Panc1 (cell line): ENCODE results near the gene DOCK4. TPM values are rescaled to one million over a fixed set of nuclear protein-coding genes. Genes with fewer than 3 reads are reported as not detected.

Source experiments
- ATAC-seq: fragments of 200-7000 bp; cut with Tn5 transposase; 2 replicates; pipeline ENCODE4 v1.9.1; 2020; ENCODE audit warnings: mild to moderate bottlenecking, moderate library complexity
- BruUV-seq: library from RNA; stranded (reverse); fragments of 400-500 nt; replicated peaks from 2 replicates; lab custom pipeline; 2021; lab: Mats Ljungman, UMichigan
- CTCF ChIA-PET: fragments of 300-600 bp; sonication (Branson Sonifier 250); formaldehyde crosslinking; loops from one replicate; lab custom pipeline; 2022; ENCODE audit warnings: antibody characterized with exemption; lab: Charles Lee
- POLR2A ChIA-PET: fragments of 300-600 bp; sonication (Branson Sonifier 250); formaldehyde crosslinking; loops from one replicate; lab custom pipeline; 2022; ENCODE audit warnings: antibody characterized with exemption; lab: Charles Lee
- DNase-seq: peaks from one replicate; pipeline ENCODE4 v3.0.0-alpha.2; 2010; ENCODE audit warnings: low read depth, low spot score
- H3K27ac ChIP-seq: 2 replicates; pipeline ENCODE4 v1.5.1; 2011; ENCODE audit warnings: mild to moderate bottlenecking, low read length, inconsistent platforms
- H3K27me3 ChIP-seq: fragments of 200-500 bp; sonication (Bioruptor generic); 2 replicates; pipeline ENCODE4 v1.6.0; 2014; ENCODE audit warnings: low read length, inconsistent platforms; ENCODE audit not compliant: control insufficient read depth, insufficient read depth
- H3K36me3 ChIP-seq: fragments of 200-500 bp; sonication (Bioruptor generic); 2 replicates; pipeline ENCODE4 v1.5.1; 2014; ENCODE audit warnings: inconsistent platforms, mild to moderate bottlenecking, low read length, moderate library complexity; ENCODE audit not compliant: control insufficient read depth, insufficient read depth
- H3K4me1 ChIP-seq: 2 replicates; pipeline ENCODE4 v1.5.1; 2011; ENCODE audit warnings: inconsistent platforms, mild to moderate bottlenecking, low read length, moderate library complexity; ENCODE audit not compliant: control insufficient read depth, insufficient read depth
- H3K4me3 ChIP-seq, 2 experiments: 2 replicates each; pipeline ENCODE4 v1.5.1; 2011 to 2012; ENCODE audit warnings: low read depth in 2 of 2, low read length in 2 of 2, mild to moderate bottlenecking in 2 of 2, inconsistent platforms in 1 of 2, moderate library complexity in 1 of 2
- H3K9me3 ChIP-seq: fragments of 200-500 bp; sonication (Bioruptor generic); 2 replicates; pipeline ENCODE4 v1.5.1; 2014; ENCODE audit warnings: low read depth, mild to moderate bottlenecking, inconsistent platforms, low read length, moderate library complexity; ENCODE audit not compliant: control insufficient read depth, insufficient read depth
- POLR2AphosphoS5 ChIP-seq: IDR thresholded peaks from 2 replicates; pipeline ENCODE4 v1.6.1; 2012; ENCODE audit warnings: mild to moderate bottlenecking, low read depth, low read length, moderate library complexity
- SIN3A ChIP-seq: IDR thresholded peaks from 2 replicates; pipeline ENCODE4 v1.6.1; 2012; ENCODE audit warnings: low read depth, mild to moderate bottlenecking, low read length, moderate library complexity, borderline replicate concordance; ENCODE audit not compliant: insufficient read depth
- TCF7L2 ChIP-seq: IDR thresholded peaks from 2 replicates; pipeline ENCODE4 v1.6.1; 2011; ENCODE audit warnings: mild to moderate bottlenecking, low read depth, low read length, inconsistent platforms
- in situ Hi-C: cut with HindIII; loops from 2 replicates; pipeline ENCODE4 v1.10.0; 2016; ENCODE audit warnings: low sequenced_read_pairs, low pct_unique_long_range_greater_than_20kb
- intact Hi-C: fragments of 100-400 bp; cut with micrococcal nuclease; formaldehyde crosslinking; loops from one replicate; pipeline ENCODE4 v1.10.0; 2022; ENCODE audit not compliant: unreplicated experiment
- total RNA-seq: library from RNA; stranded (reverse); gene quantifications from one replicate; pipeline ENCODE4 v1.2.1, GENCODE V29; 2021; ENCODE audit not compliant: unreplicated experiment
- TF ChIP-seq, protein P1 (sequence below), 2 experiments: IDR thresholded peaks; 2 replicates each; pipeline ENCODE4 v1.6.1; 2011 to 2012; ENCODE audit warnings: low read depth in 2 of 2, control low read depth in 1 of 2, low read length in 1 of 2, mild to moderate bottlenecking in 1 of 2, moderate library complexity in 1 of 2; ENCODE audit not compliant: insufficient read depth in 1 of 2
- TF ChIP-seq, protein P2 (sequence below): fragments of 450-650 bp; IDR thresholded peaks from 2 replicates; pipeline ENCODE4 v1.5.1; 2017; ENCODE audit warnings: mild to moderate bottlenecking

Gene DOCK4
- total RNA-seq, 1 experiment from 2014 or later, result 10.8 TPM

DNA sequence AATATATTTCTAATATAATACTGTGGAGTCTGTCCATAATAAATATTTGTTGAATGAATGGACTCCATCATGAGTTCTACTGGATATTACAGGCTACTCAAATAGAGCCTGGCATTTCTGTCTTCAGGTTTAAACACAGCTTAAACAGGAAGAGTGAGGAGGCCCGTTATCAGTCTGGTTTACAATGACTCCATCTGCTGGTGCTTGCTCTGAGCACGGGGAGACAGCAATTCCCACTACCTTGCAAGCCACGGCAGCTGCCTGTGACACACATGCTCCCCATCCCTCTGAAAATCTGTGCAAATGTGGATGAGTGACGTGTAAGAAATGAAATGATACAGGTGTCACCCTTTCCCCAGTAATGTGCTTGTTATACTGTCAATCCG is 350.4 kb downstream of the DOCK4 start:
- Histone ChIP-seq H3K4me1 (no peaks in the 10 kb centered on the region), H3K36me3 (no peaks in the 10 kb centered on the region), H3K9me3 (no peaks in the 10 kb centered on the region), H3K27me3 (no peaks in the 10 kb centered on the region), H3K27ac (no peak overlapping the region), H3K4me3 (no peak overlapping the region)
- ChIA-PET POLR2A (interaction anchor here (0.6 kb wide), 1 partner anchor 54 kb away, joined by 5 read pairs; no protein-coding TSS in a partner anchor), CTCF (interaction anchor here (1.8 kb wide), 1 partner anchor 93 kb away, joined by 7 read pairs; no protein-coding TSS in a partner anchor)
- TF ChIP-seq POLR2AphosphoS5 (no peak), TCF7L2 (no peak), SIN3A (no peak)
- TF ChIP-seq, protein P1, sequence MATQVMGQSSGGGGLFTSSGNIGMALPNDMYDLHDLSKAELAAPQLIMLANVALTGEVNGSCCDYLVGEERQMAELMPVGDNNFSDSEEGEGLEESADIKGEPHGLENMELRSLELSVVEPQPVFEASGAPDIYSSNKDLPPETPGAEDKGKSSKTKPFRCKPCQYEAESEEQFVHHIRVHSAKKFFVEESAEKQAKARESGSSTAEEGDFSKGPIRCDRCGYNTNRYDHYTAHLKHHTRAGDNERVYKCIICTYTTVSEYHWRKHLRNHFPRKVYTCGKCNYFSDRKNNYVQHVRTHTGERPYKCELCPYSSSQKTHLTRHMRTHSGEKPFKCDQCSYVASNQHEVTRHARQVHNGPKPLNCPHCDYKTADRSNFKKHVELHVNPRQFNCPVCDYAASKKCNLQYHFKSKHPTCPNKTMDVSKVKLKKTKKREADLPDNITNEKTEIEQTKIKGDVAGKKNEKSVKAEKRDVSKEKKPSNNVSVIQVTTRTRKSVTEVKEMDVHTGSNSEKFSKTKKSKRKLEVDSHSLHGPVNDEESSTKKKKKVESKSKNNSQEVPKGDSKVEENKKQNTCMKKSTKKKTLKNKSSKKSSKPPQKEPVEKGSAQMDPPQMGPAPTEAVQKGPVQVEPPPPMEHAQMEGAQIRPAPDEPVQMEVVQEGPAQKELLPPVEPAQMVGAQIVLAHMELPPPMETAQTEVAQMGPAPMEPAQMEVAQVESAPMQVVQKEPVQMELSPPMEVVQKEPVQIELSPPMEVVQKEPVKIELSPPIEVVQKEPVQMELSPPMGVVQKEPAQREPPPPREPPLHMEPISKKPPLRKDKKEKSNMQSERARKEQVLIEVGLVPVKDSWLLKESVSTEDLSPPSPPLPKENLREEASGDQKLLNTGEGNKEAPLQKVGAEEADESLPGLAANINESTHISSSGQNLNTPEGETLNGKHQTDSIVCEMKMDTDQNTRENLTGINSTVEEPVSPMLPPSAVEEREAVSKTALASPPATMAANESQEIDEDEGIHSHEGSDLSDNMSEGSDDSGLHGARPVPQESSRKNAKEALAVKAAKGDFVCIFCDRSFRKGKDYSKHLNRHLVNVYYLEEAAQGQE (IDR thresholded peaks at IDR 0.05; ENCODE audit: insufficient read depth in 1 of 2, low read depth in 2 of 2, low read length in 1 of 2), result no peak
- TF ChIP-seq, protein P2, sequence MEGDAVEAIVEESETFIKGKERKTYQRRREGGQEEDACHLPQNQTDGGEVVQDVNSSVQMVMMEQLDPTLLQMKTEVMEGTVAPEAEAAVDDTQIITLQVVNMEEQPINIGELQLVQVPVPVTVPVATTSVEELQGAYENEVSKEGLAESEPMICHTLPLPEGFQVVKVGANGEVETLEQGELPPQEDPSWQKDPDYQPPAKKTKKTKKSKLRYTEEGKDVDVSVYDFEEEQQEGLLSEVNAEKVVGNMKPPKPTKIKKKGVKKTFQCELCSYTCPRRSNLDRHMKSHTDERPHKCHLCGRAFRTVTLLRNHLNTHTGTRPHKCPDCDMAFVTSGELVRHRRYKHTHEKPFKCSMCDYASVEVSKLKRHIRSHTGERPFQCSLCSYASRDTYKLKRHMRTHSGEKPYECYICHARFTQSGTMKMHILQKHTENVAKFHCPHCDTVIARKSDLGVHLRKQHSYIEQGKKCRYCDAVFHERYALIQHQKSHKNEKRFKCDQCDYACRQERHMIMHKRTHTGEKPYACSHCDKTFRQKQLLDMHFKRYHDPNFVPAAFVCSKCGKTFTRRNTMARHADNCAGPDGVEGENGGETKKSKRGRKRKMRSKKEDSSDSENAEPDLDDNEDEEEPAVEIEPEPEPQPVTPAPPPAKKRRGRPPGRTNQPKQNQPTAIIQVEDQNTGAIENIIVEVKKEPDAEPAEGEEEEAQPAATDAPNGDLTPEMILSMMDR, result no peak; the same call in 1 of the 2 replicates
- DNase-seq (no peak), ATAC-seq (no peak)
- no TSS peak for BruUV-seq
- in situ Hi-C loops (no loop called here), intact Hi-C loops (loop anchor here (5.0 kb wide), 2 partner anchors 94 to 114 kb away; no protein-coding TSS in a partner anchor)

DNA sequence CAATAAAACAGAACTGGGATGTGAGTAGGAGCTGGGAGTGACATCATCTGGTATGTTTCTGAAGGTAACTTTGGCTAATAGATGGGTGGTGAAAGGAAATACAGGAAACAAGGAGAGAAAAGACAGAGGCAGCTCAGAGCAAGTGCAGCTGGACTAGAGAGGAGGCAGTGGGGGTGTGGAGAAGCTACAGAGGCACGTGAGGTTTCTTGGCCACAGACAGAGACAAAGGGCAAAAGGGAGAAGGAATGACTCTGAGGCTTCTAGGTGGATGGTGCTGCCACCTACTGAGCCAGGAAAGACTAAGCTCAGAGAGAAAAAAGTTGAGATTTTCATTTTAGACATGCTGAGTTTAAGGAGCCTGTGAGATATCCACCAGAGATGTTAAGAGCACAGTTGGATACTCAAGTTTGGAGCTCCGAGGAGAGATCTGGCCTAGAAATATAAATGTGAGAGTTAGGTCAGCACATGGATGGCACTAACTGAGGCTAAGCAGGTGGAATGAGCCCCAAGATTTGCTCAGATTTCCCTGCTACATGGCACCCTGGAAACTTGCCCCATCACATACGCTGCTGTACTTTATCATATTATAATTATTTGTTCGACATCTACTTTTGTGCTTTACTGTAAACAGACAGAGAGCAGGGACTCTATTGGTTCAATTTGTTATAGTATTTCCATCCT is 350.9 kb downstream of the DOCK4 start:
- no peak overlapping the region for H3K4me3 ChIP-seq
- in situ Hi-C loops, result no loop called here
- no peaks in the 10 kb centered on the region for H3K27me3 ChIP-seq
- H3K4me1 ChIP-seq, result no peaks in the 10 kb centered on the region
- TF ChIP-seq SIN3A, result no peak
- TF ChIP-seq, protein P1 (IDR thresholded peaks at IDR 0.05; ENCODE audit: insufficient read depth in 1 of 2, low read depth in 2 of 2, low read length in 1 of 2), result no peak
- TF ChIP-seq, protein P2, result peak; percentile 73
- ChIA-PET CTCF (interaction anchor here (1.8 kb wide), 1 partner anchor 92 kb away, joined by 7 read pairs; no protein-coding TSS in a partner anchor), POLR2A (interaction anchor here (0.6 kb wide), 1 partner anchor 53 kb away, joined by 5 read pairs; no protein-coding TSS in a partner anchor)
- intact Hi-C loops, result loop anchor here (5.0 kb wide), 2 partner anchors 93 to 113 kb away; no protein-coding TSS in a partner anchor
- H3K9me3 ChIP-seq, result no peaks in the 10 kb centered on the region
- BruUV-seq, result no TSS peak
- no peaks in the 10 kb centered on the region for H3K36me3 ChIP-seq
- H3K27ac ChIP-seq, result no peak overlapping the region
- ATAC-seq, result peak; percentile 66
- DNase-seq, result peak; percentile 25
